GM19238 (cell line): ENCODE data around the gene ZCCHC9.
"Not testable (repeated sequence)": the region's sequence is repeated elsewhere in the genome, so short reads cannot be mapped to it uniquely, and the experiment has no call there.

Experiments
- DNase-seq: peaks from one replicate; pipeline ENCODE4 v3.0.0; 2011; ENCODE audit warnings: low spot score; ENCODE audit not compliant: insufficient read length

Gene ZCCHC9, protein sequence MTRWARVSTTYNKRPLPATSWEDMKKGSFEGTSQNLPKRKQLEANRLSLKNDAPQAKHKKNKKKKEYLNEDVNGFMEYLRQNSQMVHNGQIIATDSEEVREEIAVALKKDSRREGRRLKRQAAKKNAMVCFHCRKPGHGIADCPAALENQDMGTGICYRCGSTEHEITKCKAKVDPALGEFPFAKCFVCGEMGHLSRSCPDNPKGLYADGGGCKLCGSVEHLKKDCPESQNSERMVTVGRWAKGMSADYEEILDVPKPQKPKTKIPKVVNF

DNA sequence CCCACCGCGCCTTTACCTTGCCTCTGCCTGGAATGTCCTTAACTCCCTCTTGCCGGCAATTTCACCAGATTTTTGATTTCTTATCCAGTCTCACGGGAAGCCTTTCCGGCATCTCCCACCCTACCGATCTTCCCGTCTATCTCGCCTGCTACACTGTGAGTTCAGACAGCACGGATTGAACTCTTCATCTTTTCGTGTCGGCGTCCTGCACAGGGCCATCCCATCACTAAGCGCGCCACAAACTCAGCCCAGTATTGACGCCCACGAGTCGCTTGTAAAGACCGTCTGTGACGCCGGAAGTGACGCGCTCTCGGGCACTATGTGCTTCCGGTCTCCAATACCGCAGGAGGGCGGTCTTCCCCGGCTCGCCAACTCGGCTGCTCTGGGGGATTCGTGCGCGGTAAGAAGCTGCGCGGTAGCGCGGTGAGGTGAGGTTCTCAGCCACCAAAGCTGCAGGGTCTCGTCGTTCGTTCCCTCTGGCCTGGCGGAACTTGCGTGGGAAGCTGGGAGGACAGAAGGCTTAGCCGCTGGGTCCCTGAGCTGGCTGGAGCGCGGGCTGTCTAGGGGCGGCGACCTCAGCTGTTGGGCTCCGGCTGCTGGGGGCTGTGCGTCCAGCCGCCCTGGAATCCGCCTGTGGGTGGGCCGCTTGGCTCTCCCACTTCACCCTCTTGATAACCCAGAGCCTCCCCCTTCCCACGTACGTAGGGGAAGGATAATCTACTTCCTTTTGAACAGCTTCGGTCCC, at the start of gene ZCCHC9:
TSS of gene ZCCHC9 (plus strand) at position 317 of the 745 bp plus-strand sequence. CDS start 3,171 bp downstream, outside the sequence.
- DNase-seq, result peak; percentile 68

DNA sequence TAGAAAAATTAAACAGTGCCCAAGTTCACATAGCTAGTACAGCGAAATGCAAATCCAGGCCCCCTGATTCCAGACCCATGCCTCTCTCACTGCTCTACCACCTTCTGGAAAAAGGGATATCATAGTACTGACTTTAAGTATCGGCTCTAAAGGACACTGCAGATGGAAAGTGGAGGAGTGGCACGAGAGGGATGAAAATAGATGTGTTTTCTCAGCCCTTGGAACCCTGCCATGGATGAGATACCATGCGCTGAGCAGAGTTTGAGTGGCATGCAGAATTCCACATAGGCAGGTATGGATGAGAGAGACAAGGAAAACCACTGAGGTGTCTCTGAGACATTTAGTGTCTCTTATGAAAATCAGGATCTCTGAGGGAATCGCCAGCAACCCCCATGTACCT, 49.5 kb upstream of the ZCCHC9 start:
- no peak for DNase-seq

DNA sequence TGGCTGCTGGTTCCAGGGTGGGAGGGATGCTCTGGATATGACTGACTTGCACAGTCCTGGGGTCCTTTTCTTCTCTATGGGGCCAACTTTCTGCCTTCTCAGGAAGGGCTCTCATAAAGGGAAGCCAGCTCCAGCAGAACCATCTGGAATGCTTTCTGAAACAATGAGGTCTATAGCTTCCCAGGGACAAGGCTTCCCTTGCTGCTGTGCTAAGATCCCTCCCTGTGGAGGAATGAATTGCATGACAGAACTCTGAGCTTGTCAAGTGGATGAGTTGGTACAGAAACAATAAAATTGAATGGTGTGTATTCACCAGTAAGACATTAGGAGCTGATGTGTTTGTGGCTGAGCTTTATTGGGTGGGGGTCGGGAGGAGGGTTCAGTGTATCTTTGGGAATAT, 48.5 kb upstream of the ZCCHC9 start:
- DNase-seq, result no peak

DNA sequence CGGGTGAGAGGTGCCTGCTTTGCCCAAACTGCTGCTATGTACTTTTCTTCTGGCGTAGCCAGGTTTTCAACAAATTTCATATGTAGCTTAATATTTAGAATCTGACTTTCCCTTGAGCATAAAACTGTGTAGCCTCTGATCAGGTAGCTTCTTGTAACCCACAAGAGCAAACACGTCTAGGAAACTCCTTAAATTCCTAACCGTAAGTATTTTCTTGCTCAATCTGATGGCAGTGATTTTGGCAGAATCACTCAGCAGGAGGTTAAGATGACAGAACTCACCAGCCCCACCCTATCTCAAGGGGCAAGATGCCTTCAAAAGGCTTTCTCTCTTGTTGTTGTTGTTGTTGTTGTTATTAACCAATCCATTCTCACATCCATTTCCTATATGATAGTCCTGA, 47.5 kb upstream of the ZCCHC9 start:
- no peak for DNase-seq

DNA sequence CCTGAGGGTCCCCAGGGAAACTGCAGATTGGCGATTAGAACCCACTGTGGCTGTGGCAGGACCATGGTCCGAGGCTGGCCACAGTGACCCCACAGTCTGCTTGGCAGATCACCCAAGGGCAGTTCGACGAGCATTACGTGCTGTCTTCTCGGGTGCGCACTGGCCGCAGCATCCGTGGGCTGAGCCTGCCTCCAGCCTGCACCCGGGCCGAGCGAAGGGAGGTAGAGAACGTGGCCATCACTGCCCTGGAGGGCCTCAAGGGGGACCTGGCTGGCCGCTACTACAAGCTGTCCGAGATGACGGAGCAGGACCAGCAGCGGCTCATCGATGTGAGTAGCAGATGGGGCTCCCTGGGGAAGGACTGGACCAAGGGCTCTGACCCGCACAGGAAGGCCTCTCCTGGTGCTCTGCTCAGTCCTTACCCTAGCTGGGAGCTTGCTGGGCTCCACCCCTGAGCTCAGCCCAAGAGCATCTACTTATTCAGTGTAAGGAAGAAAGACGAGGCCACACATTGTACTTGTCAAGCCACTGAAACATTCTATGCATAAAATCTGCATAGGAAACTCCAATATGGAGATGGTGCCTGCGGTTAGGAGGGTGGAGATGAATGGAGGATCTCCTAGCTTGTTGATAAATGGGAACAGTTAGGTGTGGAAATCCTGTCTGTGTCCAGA, 46.4 kb upstream of the ZCCHC9 start:
- no peak for DNase-seq

DNA sequence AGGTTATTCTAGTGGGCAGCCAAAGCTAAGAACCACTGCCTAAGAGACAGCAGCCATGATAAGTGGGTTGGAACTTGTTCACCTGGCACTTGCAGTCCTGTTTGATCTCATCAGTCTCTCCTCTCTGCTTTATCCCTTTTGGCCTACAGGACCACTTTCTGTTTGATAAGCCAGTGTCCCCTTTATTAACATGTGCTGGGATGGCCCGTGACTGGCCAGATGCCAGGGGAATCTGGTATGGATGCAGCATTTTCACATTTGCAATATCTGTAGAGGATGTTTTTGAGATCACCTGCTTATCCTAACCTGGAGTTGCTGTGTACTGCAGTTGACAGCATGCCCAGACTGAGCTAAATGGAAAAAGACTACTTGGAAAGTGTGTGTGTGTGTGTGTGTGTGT, 44.6 kb upstream of the ZCCHC9 start:
- DNase-seq, result no peak

DNA sequence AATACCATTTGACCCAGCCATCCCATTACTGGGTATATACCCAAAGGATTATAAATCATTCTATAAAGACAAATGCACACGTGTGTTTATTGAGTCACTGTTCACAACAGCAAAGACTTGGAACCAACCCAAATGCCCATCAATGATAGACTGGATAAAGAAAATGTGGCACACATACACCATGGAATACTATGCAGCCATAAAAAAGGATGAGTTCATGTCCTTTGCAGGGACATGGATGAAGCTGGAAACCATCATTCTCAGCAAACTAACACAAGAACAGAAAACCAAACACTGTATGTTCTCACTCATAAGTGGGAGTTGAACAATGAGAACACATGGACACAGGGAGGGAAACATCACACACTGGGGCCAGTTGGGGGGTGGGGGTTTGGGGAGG, 38.6 kb upstream of the ZCCHC9 start:
- DNase-seq, result not testable (repeated sequence)

DNA sequence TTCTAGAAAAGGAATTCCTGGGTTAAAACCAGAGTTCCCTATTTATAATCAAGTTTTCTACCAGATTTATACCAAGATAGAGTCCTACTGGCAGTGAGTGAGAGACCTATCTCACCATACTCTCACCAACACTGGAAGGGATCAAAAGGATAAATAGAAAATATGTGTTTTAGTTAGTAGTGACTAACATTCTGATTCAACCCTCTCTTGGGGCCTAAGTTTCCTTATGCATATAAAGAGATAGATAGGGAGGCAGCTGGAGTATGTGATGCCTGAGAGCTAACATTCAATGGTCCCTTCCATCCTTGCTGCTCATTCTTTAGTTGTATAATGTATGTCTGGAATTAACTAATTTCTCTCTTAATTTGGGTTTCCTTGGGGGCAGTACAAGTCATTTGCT, 36.3 kb upstream of the ZCCHC9 start:
- no peak for DNase-seq

DNA sequence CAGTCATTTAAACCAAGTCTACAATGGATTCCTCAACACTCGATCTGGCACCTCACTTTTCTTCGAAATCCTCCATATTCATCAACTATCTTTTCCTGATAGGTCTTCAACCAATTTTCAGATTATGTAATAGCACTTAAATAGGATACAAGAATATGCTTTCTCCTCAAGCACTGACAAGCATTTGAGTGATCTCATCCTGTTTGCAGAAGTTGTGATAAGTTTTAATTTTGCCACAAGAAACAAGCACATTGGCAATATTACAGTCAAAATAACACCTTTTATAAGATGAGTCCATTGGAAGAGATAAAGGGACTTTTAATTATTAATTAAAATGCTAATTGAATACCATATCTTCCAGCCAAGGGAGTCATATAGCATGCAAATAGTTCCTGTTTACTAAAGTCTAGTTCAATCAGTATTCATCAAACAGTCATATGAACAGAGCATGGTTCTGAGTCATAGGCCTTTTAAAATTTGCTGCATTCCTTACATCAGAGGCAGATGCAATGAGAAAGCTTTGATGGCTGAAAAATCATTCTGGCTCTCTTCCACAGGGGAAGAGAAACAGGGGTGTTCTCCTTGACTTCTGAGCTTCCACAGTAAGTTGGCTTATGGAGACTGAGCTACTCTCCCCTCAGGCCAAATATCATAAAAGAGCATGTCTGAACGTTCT, 32.7 kb upstream of the ZCCHC9 start:
- no peak for DNase-seq

DNA sequence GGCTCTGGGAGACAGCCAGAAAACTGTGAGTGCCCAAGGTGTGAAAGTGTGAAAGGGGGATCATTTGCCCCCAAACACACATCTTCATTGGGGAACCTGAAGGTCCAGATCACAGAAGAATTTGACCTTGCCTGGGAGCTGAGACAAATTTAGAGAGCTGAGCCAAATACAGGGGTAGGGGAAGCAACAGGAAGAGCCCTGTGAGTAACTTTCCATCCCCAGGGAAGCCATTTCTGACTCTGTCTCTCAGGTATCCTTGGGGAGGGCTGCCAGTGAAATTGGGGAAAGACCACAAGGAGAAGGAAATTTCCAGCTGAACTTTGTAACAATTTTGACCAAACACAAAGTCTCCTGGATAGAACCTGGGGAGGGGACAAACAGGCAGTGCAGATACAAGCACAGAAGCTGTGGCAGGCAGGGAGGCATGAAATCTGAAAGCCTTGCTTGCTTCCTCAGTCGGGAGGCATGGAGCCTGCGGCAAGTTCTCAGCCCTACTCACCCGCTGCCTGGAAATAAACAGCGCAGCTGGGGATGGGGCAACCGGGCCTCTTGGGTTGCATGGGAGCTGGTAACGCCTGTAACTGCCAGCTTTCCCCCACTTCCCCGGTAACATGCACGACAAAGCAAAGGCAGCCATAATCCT, 31.5 kb upstream of the ZCCHC9 start:
- no peak for DNase-seq

DNA sequence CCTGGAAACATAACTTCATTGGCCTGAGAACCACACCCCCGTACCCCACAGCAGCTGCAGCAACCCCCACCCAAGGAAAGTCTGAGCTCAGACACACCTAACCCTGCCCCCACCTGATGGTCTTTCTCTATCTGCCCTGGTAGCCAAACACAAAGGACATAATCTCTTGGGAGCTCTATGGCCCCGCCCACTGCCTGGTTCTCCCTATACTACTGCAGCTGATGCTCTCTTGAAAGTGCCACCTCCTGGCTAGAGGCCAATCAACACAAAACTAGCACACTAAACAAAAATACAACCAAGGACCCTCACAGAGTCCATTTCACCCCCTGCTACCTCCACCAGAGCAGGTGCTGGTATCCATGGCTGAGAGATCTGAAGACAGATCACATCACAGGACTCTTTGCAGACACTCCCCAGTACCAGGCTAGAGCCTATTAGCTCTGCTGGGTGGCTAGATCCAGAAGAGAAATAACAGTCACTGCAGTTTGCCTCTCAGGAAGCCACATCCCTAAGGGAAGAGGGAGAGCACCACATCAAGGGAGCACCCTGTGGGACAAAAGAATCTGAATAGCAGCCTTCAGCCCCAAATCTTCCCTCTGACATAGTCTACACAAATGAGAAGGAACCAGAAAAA, 30.9 kb upstream of the ZCCHC9 start:
- DNase-seq, result not testable (repeated sequence)

DNA sequence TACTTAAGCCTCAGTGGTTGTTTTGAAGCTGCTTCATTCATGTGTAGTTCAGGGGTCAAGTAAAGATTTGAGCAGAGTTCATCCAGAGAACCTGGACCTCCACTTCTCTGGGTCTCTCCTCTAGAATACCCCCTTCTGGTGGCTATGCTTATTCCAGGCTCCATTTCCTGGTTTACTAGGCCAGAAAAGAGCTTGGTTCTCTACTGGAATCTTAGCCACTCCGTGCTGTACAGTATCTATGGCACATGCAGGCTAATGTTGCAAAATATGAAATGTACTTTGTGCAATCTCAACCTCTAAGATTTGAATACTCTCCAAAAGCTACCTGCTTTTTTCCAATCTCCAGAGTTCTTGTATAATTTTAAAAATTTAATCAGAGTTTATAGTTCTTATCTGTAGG, 17.4 kb upstream of the ZCCHC9 start:
- DNase-seq, result no peak

DNA sequence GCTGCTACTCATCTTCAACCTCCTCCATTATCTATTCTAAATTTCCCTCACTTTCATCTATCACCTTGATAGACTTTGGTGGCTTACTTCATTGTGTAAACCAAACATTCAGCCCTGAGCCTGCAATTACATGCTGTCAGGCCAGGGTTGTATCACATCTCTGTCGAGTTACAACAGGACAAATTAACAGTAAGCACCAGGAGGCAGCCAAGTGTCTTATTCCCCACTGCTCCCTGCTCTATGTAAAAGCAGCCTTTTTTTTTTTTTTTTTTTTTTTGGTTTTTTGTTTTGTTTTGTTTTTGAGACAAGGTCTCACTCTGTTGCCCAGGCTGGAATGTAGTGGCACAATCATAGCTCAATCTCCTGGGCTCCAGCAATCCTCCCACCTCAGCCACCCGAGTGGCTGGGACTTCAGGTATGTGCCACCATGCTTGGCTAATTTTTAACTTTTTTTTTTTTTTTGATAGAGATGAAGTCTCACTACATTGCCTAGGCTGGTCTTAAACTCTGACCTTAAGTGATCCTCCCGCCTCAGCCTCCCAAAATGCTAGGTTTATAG, 15.2 kb upstream of the ZCCHC9 start:
- no peak for DNase-seq

DNA sequence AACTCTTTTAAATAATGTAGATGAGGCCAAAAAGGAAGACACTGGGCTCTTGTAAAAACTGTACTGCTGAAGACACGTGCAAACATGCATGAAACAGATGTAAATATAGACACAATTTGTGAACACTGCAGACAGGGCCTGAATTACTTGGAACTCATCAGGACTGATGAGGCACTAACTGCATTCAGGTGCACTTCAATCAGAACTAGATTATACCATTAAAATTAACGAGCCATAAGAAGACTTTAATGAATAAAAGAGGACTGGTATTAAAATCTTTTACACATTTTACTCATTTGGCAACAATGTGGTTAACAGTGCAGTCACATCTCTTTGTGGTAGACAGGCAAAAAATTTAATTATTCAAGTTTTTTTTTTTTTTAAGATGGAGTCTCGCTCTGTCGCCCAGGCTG, 13.4 kb upstream of the ZCCHC9 start:
- no peak for DNase-seq

DNA sequence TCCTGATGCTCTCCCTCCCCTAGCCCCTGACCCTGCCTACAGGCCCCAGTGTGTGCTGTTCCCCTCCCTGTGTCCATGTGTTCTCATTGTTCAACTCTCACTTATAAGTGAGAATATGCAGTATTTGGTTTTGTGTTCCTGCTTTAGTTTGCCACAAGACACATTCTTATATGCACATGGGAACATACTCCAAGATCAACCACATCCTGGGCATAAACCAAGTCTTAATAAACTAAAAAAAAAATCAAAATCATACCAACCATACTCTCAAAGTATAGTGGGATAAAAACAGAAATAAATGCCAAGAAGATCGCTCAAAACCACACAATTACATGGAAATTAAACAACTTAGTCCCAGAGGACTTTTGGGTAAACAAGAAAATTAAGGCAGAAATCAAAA, 11.2 kb upstream of the ZCCHC9 start:
- DNase-seq, result no peak

DNA sequence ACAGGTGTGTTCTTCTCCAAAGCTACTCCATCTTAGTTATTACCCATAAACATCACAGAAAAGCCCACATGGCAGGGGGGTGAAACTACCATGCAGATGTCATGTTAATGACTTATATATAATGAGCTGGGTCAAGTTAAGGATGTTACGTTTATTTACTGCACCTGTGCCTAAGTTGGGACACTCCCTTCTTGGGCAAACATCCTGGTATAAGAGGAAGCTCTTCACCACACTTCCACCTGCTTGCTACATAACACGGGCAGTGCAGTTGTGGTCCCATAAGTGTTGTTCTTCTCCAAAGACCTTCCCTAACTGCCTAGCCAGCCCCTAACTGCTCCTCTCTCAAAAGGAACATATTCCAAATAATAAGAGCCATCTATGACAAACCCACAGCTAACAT, 9.3 kb upstream of the ZCCHC9 start:
- no peak for DNase-seq

DNA sequence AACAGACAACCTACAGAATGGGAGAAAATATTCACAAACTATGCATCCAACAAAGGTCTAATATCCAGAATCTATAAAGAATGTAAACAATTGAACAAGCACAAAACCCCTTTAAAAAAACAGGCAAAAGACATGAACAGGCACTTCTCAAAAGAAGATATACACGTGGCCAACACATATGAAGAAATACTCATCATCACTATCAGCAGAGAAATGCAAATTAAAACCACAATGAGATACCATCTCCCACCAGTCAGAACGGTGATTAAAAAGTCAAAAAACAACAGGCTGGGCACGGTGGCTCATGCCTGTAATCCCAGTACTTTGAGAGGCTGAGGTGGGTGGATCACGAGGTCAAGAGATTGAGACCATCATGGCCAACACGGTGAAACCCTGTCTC, 7.4 kb upstream of the ZCCHC9 start:
- not testable (repeated sequence) for DNase-seq

DNA sequence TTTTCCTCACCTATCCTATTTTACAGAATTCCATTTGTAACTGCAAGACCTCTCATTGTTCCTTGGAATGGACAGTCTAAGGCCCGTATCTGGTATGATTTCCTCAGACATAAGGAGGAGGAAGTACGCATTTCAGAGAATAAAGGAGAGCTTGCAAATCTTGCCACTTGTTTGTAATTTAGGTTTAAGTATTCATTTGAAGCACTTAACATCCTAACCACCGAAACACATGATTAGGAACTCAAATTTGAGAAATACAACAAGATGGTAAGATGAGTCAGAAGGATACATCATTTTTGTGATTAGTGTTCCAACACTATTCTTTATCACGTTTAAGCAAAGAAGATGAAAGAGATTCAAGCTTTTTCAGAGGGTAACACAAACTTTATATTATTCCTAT, 3.9 kb upstream of the ZCCHC9 start:
- no peak for DNase-seq

DNA sequence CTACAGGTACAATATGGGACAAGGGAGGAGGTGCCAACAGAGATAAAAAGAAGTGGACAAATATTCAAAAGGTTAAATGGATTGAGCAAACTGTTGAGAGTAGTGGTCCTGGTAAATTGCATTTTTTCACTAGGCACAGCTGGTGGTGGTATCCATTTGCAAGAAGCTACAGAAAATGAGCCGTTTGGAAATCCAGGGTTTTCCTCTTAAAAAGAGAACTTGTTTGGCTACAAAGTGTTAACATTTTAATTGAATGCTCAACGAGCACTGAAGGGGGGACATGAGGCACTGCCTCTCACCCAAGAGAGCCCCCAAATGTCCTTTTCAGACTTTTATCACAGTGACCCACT, 491 bp upstream of the ZCCHC9 start:
- DNase-seq, result no peak

DNA sequence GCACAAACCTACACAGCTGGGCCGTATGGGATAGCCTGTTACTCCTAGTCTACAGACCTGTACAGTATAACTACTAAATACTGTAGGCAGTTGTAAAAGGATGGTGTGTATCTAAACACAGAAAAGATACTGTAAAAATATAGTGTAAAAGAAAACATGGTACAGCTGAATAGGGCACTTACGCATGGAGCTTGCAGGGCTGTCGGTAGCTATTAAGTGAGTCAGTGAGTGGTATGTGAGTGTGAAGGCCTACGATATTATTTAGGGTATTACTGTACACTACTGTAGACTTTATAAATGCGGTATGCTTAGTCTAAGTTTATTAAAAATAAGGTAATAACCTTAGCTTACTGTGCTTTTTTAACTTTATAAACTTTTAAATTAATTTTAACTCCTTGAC, 1.2 kb downstream of the ZCCHC9 start:
- DNase-seq, result no peak

DNA sequence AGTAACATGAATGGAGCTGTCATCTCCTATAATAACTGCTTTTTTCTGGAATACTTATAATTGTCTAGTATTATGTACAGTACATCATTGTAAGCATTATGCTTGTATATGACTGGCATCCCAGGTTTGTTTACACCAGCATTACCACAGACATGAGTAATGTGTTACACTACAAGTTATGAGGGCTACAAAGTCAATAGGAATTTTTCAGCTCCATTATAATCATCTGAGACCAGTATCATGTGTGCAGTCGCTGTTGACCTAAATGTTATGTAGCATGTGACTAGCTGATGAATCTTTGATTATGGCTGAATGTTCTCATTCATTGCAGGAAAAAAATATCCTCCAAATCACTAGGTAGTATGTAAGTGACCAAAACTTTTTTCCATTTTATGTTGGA, 2.2 kb downstream of the ZCCHC9 start:
- no peak for DNase-seq
